Measurements from ENCODE around the gene PNMA1.
A peak's percentile ranks its signal among the peaks of the same experiment; 100 is the strongest.

The PNMA1 gene

GRCh38 chr14:73713803-73714655 lies at the start of gene PNMA1:
TSS of gene PNMA1 (minus strand) at chr14:73714384. CDS start at chr14:73713639, 745 bp downstream.
- Mint-ChIP-seq H3K36me3 (ENCODE audit: low read depth) (peaks cover 42% of the 10 kb centered on the region), H3K4me3 (peak within 1 kb of the TSS; percentile 93), H3K27ac (peak within 1 kb of the TSS; percentile 93), H3K27me3 (ENCODE audit: low read depth) (no peaks in the 10 kb centered on the region), H3K4me1 (ENCODE audit: low read depth) (peaks cover 26% of the 10 kb centered on the region), H3K9me3 (no peaks in the 10 kb centered on the region)
- DNase-seq (ENCODE audit: low spot score), result peak; percentile 89

GRCh38 chr14:73763396-73763795 lies 49.2 kb upstream of the PNMA1 start:
- Mint-ChIP-seq H3K36me3 (ENCODE audit: low read depth) (peaks cover 11% of the 10 kb centered on the region), H3K27ac (peak overlapping the region; percentile 96), H3K9me3 (no peaks in the 10 kb centered on the region), H3K27me3 (ENCODE audit: low read depth) (no peaks in the 10 kb centered on the region), H3K4me1 (ENCODE audit: low read depth) (peaks cover 52% of the 10 kb centered on the region), H3K4me3 (no peak overlapping the region)
- no peak for DNase-seq (ENCODE audit: low spot score)

GRCh38 chr14:73762375-73762822 lies 48.2 kb upstream of the PNMA1 start:
- H3K36me3 Mint-ChIP-seq (ENCODE audit: low read depth), result peaks cover 20% of the 10 kb centered on the region
- no peaks in the 10 kb centered on the region for H3K27me3 Mint-ChIP-seq (ENCODE audit: low read depth)
- H3K9me3 Mint-ChIP-seq, result no peaks in the 10 kb centered on the region
- DNase-seq (ENCODE audit: low spot score), result no peak
- peak overlapping the region; percentile 96 for H3K27ac Mint-ChIP-seq
- H3K4me3 Mint-ChIP-seq, result peak overlapping the region; percentile 65
- H3K4me1 Mint-ChIP-seq (ENCODE audit: low read depth), result peaks cover 60% of the 10 kb centered on the region

GRCh38 chr14:73761618-73762355 lies 47.6 kb upstream of the PNMA1 start:
- no peak for DNase-seq (ENCODE audit: low spot score)
- no peaks in the 10 kb centered on the region for H3K27me3 Mint-ChIP-seq (ENCODE audit: low read depth)
- peaks cover 65% of the 10 kb centered on the region for H3K4me1 Mint-ChIP-seq (ENCODE audit: low read depth)
- no peaks in the 10 kb centered on the region for H3K9me3 Mint-ChIP-seq
- peaks cover 22% of the 10 kb centered on the region for H3K36me3 Mint-ChIP-seq (ENCODE audit: low read depth)
- H3K27ac Mint-ChIP-seq, result peak overlapping the region; percentile 96
- H3K4me3 Mint-ChIP-seq, result peak overlapping the region; percentile 82

GRCh38 chr14:73760598-73761586 lies 46.7 kb upstream of the PNMA1 start:
- peak overlapping the region; percentile 96 for H3K27ac Mint-ChIP-seq
- DNase-seq (ENCODE audit: low spot score), result no peak
- no peaks in the 10 kb centered on the region for H3K27me3 Mint-ChIP-seq (ENCODE audit: low read depth)
- no peaks in the 10 kb centered on the region for H3K9me3 Mint-ChIP-seq
- peaks cover 69% of the 10 kb centered on the region for H3K4me1 Mint-ChIP-seq (ENCODE audit: low read depth)
- H3K4me3 Mint-ChIP-seq, result peak overlapping the region; percentile 82
- peaks cover 27% of the 10 kb centered on the region for H3K36me3 Mint-ChIP-seq (ENCODE audit: low read depth)

GRCh38 chr14:73759714-73760597 lies 45.8 kb upstream of the PNMA1 start:
- H3K27me3 Mint-ChIP-seq (ENCODE audit: low read depth), result no peaks in the 10 kb centered on the region
- H3K36me3 Mint-ChIP-seq (ENCODE audit: low read depth), result peaks cover 26% of the 10 kb centered on the region
- peak overlapping the region; percentile 96 for H3K27ac Mint-ChIP-seq
- peaks cover 69% of the 10 kb centered on the region for H3K4me1 Mint-ChIP-seq (ENCODE audit: low read depth)
- peak; percentile 97 for DNase-seq (ENCODE audit: low spot score)
- peak overlapping the region; percentile 82 for H3K4me3 Mint-ChIP-seq
- no peaks in the 10 kb centered on the region for H3K9me3 Mint-ChIP-seq

- peaks cover 72% of the 10 kb centered on the region for H3K4me1 Mint-ChIP-seq (ENCODE audit: low read depth)
- H3K36me3 Mint-ChIP-seq (ENCODE audit: low read depth), result peaks cover 26% of the 10 kb centered on the region
- H3K27me3 Mint-ChIP-seq (ENCODE audit: low read depth), result no peaks in the 10 kb centered on the region
- DNase-seq (ENCODE audit: low spot score), result no peak
- H3K9me3 Mint-ChIP-seq, result no peaks in the 10 kb centered on the region
- peak overlapping the region; percentile 81 for H3K4me3 Mint-ChIP-seq
- H3K27ac Mint-ChIP-seq, result peak overlapping the region; percentile 81
Measured at GRCh38 chr14:73759183-73759713, 45.1 kb upstream of the PNMA1 start.

- peaks cover 77% of the 10 kb centered on the region for H3K4me1 Mint-ChIP-seq (ENCODE audit: low read depth)
- peaks cover 26% of the 10 kb centered on the region for H3K36me3 Mint-ChIP-seq (ENCODE audit: low read depth)
- H3K4me3 Mint-ChIP-seq, result peak overlapping the region; percentile 81
- H3K27me3 Mint-ChIP-seq (ENCODE audit: low read depth), result no peaks in the 10 kb centered on the region
- DNase-seq (ENCODE audit: low spot score), result peak; percentile 65
- no peaks in the 10 kb centered on the region for H3K9me3 Mint-ChIP-seq
- peak overlapping the region; percentile 86 for H3K27ac Mint-ChIP-seq
Measured at GRCh38 chr14:73758392-73759182, 44.4 kb upstream of the PNMA1 start.

GRCh38 chr14:73757876-73758391 lies 43.8 kb upstream of the PNMA1 start:
- Mint-ChIP-seq H3K36me3 (ENCODE audit: low read depth) (peaks cover 26% of the 10 kb centered on the region), H3K4me3 (peak overlapping the region; percentile 81), H3K27ac (peak overlapping the region; percentile 86), H3K27me3 (ENCODE audit: low read depth) (no peaks in the 10 kb centered on the region), H3K9me3 (no peaks in the 10 kb centered on the region), H3K4me1 (ENCODE audit: low read depth) (peaks cover 78% of the 10 kb centered on the region)
- DNase-seq (ENCODE audit: low spot score), result no peak

- Mint-ChIP-seq H3K27ac (peak overlapping the region; percentile 86), H3K4me3 (peak overlapping the region; percentile 81), H3K9me3 (no peaks in the 10 kb centered on the region), H3K36me3 (ENCODE audit: low read depth) (peaks cover 28% of the 10 kb centered on the region), H3K4me1 (ENCODE audit: low read depth) (peaks cover 77% of the 10 kb centered on the region), H3K27me3 (ENCODE audit: low read depth) (no peaks in the 10 kb centered on the region)
- no peak for DNase-seq (ENCODE audit: low spot score)
Measured at GRCh38 chr14:73757381-73757780, 43.2 kb upstream of the PNMA1 start.

GRCh38 chr14:73755434-73756014 lies 41.3 kb upstream of the PNMA1 start:
- Mint-ChIP-seq H3K27me3 (ENCODE audit: low read depth) (no peaks in the 10 kb centered on the region), H3K9me3 (no peaks in the 10 kb centered on the region), H3K4me3 (peak overlapping the region; percentile 81), H3K4me1 (ENCODE audit: low read depth) (peaks cover 73% of the 10 kb centered on the region), H3K36me3 (ENCODE audit: low read depth) (peaks cover 30% of the 10 kb centered on the region), H3K27ac (peak overlapping the region; percentile 86)
- DNase-seq (ENCODE audit: low spot score), result no peak

All from T-helper 2 cell treated with Interferon-gamma antibody and Interleukin-4, amounts not matched to agents 5 μg/mL and 100 μg/mL, for 36 hours (primary cell).